Measurements from ENCODE around the gene GGA2.
"Not testable (repeated sequence)": the region's sequence is repeated elsewhere in the genome, so short reads cannot be mapped to it uniquely, and the experiment has no call there.

GGA2 gene

DNA sequence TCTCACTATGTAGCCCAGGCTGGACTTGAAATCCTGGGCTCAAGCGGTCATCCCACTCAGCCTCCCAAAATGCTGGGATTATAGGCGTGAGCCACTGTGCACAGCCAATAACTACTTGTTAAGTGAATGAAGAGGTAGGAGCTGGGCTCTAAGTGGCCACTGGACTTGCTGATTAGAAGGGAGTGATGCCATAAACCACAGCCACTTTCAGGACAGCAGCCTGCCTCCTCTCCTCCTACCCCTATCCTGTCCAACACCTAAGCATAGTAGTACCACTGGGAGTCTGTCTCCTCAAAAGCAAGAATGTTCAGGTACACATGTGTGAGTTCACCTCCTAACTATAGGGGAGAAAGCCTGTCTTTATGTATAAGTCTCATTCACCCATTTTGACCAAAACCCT lies 45.1 kb downstream of the GGA2 start:
- DNase-seq: no peak

DNA sequence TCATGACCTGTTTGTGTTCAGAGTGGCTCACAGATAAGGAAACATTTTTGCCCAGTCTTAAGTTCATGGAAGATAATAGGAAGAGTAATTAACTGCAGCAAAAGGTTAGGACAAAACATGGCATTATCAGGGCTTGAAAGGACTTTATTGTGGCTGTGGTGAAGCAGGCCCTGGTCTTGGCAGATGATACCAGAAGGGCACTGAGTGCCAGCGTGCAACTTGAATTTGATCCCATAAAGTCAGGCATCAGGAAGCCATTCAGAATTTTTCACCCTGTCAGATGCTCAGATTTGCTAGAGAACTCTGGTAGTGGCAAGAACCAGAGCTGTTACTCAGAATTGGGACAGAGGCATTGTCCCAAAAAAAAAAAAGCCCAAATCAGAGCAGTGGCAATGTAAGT lies 46.1 kb downstream of the GGA2 start:
- no peak for DNase-seq

GRCh38 chr16:23462994-23463393 lies 47.3 kb downstream of the GGA2 start:
- DNase-seq: not testable (repeated sequence)

DNA sequence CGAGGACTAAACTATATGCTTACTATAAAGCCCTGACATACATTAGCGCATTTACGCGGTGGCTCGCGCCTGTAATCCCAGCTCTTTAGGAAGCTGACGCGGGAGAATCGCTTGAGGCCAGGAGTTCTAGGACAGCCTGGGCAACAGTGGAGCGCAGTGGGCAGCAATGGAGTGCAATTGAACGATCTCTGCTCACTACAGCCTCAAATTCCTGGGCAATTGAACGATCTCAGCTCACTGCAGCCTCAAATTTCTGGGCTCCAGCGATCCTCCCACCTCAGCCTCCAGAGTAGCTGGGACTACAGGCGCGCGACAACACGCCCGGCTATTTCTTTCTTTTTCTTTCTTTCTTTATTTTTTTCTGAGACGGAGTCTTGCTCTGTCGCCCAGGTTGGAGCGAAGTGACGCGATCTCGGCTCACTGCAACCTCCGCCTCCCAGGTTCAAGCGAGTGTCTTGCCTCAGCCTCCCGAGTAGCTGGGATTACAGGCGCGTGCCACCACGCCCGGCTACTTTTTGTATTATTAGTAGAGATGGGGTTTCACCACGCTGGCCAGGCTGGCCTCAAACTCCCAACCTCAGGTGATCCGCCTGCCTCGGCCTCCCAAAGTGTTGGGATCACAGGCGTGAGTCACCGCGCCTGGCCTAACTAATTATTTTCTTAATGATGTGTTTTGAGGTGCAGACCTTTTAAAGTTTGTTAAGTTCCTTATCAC lies 56.8 kb downstream of the GGA2 start:
- DNase-seq: no peak

GRCh38 chr16:23452572-23453337 lies 57.5 kb downstream of the GGA2 start, which contains the start of gene COG7:
TSS of gene COG7 (minus strand) at chr16:23453189. CDS start at chr16:23452994, 195 bp downstream.
- peak; percentile 89 for DNase-seq

- no peak for DNase-seq
Observed at GRCh38 chr16:23452221-23452571, 58.1 kb downstream of the GGA2 start.

DNA sequence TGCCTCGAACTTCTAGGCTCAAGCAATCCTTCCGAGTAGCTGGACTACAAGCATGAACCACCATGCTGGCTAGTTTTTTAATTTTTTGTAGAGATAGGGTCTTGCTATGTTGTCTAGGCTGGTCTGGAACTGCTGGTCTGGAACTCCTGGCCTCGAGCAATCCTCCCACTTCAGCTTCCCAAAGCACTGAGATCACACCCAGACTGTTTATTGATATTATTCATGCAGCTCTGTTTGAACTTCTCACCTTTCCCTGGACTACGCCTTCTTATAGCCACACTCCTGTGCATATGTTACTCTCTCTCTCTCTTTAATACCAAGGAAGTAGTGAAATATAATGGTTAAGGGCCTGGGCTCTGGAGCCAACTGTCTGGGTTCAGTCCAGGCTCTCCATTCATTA lies 61.9 kb downstream of the GGA2 start:
- DNase-seq: no peak

DNA sequence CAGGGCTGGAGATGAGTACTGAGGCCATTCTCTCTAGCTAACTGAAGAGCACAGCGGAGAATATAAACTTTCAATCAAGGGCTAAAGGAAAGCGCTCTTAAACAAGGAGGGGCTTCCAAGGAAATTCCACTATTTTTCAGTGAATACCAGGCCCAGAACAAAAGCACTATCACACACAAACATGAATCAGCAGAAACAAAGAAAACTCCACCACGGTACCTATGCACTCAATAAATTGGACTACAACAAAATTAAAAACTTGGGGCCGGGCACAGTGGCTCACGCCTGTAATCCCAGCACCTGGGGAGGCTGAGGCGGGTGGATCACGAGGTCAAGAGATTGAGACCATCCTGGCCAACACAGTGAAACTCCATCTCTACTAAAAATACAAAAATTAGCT lies 72.8 kb downstream of the GGA2 start:
- not testable (repeated sequence) for DNase-seq

DNA sequence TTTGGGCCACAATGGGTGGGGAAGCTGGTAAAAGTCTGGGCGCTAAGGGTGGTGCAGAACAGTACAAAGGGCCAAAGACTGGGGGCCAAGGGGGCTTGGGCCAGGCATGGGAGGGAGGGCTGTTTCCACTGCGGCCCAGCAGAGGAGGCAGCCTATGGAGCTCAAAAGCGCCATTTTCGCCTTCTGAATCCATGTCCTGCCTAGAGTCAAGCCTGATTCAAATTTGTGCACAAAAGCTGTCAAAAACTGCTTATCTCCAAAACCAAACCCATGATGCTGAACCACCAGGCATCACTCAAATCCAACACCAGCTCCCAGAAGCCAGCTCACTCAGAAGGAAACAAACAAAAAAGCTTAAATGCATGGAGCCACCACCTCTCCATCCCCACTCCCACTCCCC lies 73.3 kb downstream of the GGA2 start:
- no peak for DNase-seq

- peak; percentile 70 for DNase-seq
Observed at GRCh38 chr16:23435500-23435899, 74.8 kb downstream of the GGA2 start.

DNA sequence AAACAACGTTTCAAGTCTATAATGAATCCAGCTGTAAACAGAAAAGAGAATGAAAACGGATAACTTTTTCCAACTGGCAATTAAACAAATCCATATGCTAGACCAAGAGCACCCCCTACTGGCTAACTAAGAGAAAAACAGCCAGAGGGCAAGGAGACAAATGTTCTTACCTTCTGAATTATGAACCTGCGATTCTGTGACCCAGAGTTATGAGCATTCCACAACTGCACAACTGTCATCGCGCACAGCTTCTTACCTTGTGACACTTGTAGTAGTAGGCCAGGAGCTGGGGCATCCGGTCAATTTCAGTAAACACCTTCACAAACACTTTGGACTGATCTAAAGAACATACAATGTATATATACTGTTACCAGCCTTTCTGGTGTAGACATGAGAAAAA lies 75.9 kb downstream of the GGA2 start:
- peak; percentile 73 for DNase-seq

GRCh38 chr16:23433261-23433920 lies 76.9 kb downstream of the GGA2 start:
- no peak for DNase-seq

DNA sequence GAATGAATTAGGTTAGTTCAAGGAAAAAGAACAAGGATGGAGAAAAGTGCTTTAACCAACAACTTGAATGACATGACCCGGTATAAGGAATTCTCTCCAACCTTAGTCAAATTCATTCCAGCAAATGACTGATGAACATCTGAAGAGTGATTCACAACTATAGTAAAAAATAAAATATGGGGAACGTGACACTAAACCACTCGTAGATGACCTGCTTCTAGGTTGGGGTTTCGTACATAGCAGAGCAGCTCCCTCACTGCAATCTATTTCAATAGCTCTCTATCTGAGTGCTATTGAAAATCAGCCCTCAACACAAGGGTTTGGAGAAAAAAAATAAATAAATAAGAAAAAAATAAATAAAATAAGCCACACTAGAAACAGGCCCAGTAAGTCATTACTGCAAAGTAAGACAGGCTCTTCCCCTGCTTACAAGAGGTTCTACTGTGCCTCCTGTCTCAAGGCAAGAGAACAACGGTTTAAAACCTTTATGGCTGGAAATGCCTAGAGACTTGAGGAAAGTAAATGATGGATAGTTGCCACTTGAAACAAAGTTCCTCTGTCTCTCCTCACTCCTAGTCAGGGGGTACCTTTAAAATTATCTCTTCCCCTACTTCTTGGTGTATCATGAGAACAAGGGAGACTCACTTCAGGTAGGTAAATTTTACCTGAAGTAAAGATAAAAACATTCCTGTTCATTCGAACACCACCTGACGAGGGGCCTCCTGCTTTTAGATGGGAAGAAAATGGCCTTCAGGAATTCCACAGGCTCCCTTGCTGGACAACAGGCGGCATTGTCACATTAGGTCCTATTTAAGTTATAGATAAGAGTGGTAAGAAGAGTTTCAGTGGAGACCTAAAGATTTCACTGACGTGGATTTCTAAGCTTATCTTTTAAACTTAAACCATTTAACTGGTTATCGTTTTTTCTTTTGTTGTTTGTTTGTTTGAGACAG lies 77.8 kb downstream of the GGA2 start:
- no peak for DNase-seq

DNA sequence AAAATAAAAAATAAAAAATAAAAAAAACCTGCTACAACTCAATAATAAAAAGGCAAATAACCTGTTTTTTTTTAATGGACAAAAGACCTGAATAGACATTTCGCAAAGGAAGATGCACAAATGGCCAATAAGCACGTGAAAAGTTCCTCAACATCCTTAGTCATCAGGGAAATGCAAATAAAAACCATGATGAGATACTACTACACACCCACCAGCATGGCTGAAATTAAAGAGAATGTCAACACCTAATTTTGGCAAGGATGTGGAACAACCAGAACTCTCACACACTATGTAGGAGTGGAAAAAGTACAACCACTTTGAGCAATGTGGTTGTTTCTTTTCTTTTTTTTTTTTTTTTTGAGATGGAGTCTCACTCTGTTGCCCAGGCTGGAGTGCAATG lies 81.9 kb downstream of the GGA2 start:
- DNase-seq: no peak

- no peak for DNase-seq
Observed at GRCh38 chr16:23424292-23424958, 85.9 kb downstream of the GGA2 start.

GRCh38 chr16:23423496-23424049 lies 86.7 kb downstream of the GGA2 start:
- no peak for DNase-seq

DNA sequence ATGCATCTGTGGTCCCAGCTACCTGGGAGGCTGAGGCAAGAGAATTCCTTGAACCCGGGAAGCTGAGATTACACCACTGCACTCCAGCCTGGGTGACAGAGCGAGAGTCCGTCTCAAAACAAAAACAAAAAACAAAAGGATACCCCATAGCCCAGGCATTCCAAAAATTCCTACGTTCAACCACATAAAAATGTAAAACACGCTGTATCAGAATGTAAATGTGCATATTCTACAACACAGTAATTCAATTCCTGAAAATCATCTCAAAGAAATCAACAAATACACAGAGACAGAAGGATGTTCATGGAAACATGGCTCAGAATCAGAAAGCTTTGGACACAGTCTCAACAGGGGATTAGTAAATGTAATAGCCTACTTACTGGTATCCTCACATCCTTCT lies 90.3 kb downstream of the GGA2 start:
- DNase-seq: no peak

DNA sequence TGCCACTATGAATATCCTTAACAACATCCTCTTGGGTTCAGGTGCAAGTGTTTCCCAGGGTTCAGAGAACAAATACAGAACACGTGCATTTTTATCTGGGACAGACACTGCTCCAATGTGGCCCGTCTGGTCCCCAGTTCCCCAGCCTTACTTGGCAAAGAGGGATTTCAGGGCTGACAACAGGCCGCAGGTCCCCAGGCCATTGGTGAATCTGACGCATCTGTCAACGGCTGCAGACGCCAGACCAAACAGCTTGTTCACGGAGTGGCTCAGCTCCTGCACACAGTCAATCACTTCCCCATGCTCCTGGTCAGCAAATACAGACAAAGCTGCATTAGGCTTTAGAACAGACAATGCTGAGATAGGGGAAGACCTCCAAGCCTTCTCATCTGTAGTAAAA lies 93.5 kb downstream of the GGA2 start:
- no peak for DNase-seq

- DNase-seq: no peak
Observed at GRCh38 chr16:23414731-23415130, 95.6 kb downstream of the GGA2 start.

Data from CD4-positive, alpha-beta T cell treated with Interleukin-10 for 1 hour (primary cell).